Gastroesophageal sphincter (tissue), 4 donors: Measurements from ENCODE around the gene CDC42BPA. TPM values are rescaled to one million over a fixed set of nuclear protein-coding genes. Genes with fewer than 3 reads are reported as not detected.
"Not testable (repeated sequence)": the region's sequence is repeated elsewhere in the genome, so short reads cannot be mapped to it uniquely, and the experiment has no call there.

Source experiments
- ATAC-seq: fragments of 150-250 bp; one replicate; pipeline ENCODE4 v1.9.1; 2016; ENCODE audit warnings: mild to moderate bottlenecking, moderate library complexity
- H3K27ac ChIP-seq, 4 donors: fragments of 200-600 bp; sonication (generic) in 3 of 4; 1 replicate in 3 of 4; 2 replicates in 1 of 4; pipeline ENCODE4 v1.5.1; 2016 to 2019
- H3K27me3 ChIP-seq: fragments of 200-600 bp; sonication (generic); one replicate; pipeline ENCODE4 v1.5.1; 2019
- H3K36me3 ChIP-seq, 2 donors: fragments of 200-600 bp; sonication (generic); one replicate each; pipeline ENCODE4 v1.5.1; 2019; ENCODE audit warnings: control low read depth in 1 of 2
- H3K4me1 ChIP-seq, 3 donors: fragments of 200-600 bp; sonication (generic); 1 replicate in 2 of 3; 2 replicates in 1 of 3; pipeline ENCODE4 v1.5.1; 2016 to 2019; ENCODE audit warnings: control low read depth in 2 of 3
- H3K4me3 ChIP-seq, 2 donors: fragments of 200-600 bp; sonication (generic); one replicate each; pipeline ENCODE4 v1.5.1; 2019; ENCODE audit warnings: mild to moderate bottlenecking in 1 of 2, moderate library complexity in 1 of 2
- H3K9me3 ChIP-seq, 3 donors: fragments of 200-600 bp; sonication (generic); one replicate each; pipeline ENCODE4 v1.5.1; 2017 to 2019; ENCODE audit warnings: control low read depth in 2 of 3
- CTCF ChIP-seq, 4 experiments: fragments of 200-600 bp in 2 of 4; fragments of 450-650 bp in 2 of 4; sonication (generic) in 1 of 4; IDR thresholded peaks; one replicate each; pipeline ENCODE4 v1.5.1; 2017 to 2019; ENCODE audit warnings: antibody characterized with exemption in 4 of 4, mild to moderate bottlenecking in 2 of 4, moderate library complexity in 2 of 4
- EP300 ChIP-seq: sonication (generic); formaldehyde crosslinking; IDR thresholded peaks from one replicate; pipeline ENCODE4 v1.6.1; 2017; ENCODE audit warnings: antibody characterized with exemption, mild to moderate bottlenecking
- POLR2A ChIP-seq, 2 donors: fragments of 450-650 bp; IDR thresholded peaks; one replicate each; pipeline ENCODE4 v1.6.1; 2017; ENCODE audit warnings: antibody characterized with exemption in 2 of 2, mild to moderate bottlenecking in 2 of 2, moderate library complexity in 1 of 2
- POLR2AphosphoS5 ChIP-seq: sonication (generic); formaldehyde crosslinking; IDR thresholded peaks from one replicate; pipeline ENCODE4 v1.6.1; 2017; ENCODE audit warnings: antibody characterized with exemption
- WGBS, 2 donors: methylation state at CpG; one replicate each; pipeline ENCODE4 v1.1.5; 2018; ENCODE audit warnings: low coverage in 1 of 2; 5-methylcytosine and 5-hydroxymethylcytosine counted together
- total RNA-seq, 4 donors: library from RNA; depleted of rRNA; stranded (reverse); fragments of >200 nt; gene quantifications; one replicate each; pipeline ENCODE4 v1.1.0, GENCODE V29; 2016

The CDC42BPA gene
- total RNA-seq, 4 donors from 2014 or later: 60.7 to 92.1 (median 74.1) TPM

- 97 to 98% methylated on average over 4 of the region's 6 CpGs for WGBS, 2 donors
- no peak for ATAC-seq
- Histone ChIP-seq H3K4me3 (no peak overlapping the region), H3K4me1 (peaks cover 0 to 46% (median 2%) of the 10 kb centered on the region in 3 donors), H3K27ac (no peak overlapping the region), H3K9me3 (no peaks in the 10 kb centered on the region), H3K27me3 (no peaks in the 10 kb centered on the region), H3K36me3 (peaks cover 0 to 8% of the 10 kb centered on the region in 2 donors)
- no peak for TF ChIP-seq POLR2AphosphoS5
- TF ChIP-seq CTCF (IDR thresholded peaks at IDR 0.05): no peak
- TF ChIP-seq EP300: no peak
- TF ChIP-seq POLR2A (IDR thresholded peaks at IDR 0.05): no peak
These were observed 361.2 kb downstream of the CDC42BPA start for GRCh38 chr1:226956942-226957713.

- not testable (repeated sequence) for ATAC-seq, H3K27me3 ChIP-seq, H3K9me3 ChIP-seq, H3K36me3 ChIP-seq, H3K27ac ChIP-seq, H3K4me3 ChIP-seq
- WGBS, 2 donors: 92 to 95% methylated on average over 2 of the region's 2 CpGs
- H3K4me1 ChIP-seq: peaks cover 0 to 50% (median 2%) of the 10 kb centered on the region in 3 donors
These were observed 362.4 kb downstream of the CDC42BPA start for GRCh38 chr1:226955857-226956256.

- no peak for ATAC-seq
- Histone ChIP-seq H3K27me3 (no peaks in the 10 kb centered on the region), H3K27ac (no peak overlapping the region), H3K4me3 (no peak overlapping the region), H3K4me1 (peaks cover 0 to 61% (median 2%) of the 10 kb centered on the region in 3 donors), H3K36me3 (peaks cover 0 to 6% of the 10 kb centered on the region in 2 donors), H3K9me3 (no peaks in the 10 kb centered on the region)
- TF ChIP-seq POLR2A (IDR thresholded peaks at IDR 0.05): no peak
- no peak for TF ChIP-seq POLR2AphosphoS5
- no peak for TF ChIP-seq CTCF (IDR thresholded peaks at IDR 0.05)
- TF ChIP-seq EP300: no peak
- WGBS, 2 donors: 96% methylated on average over 3 of the region's 4 CpGs; no CpG with 5 or more reads in 1 of the 2 donors
These were observed 363.5 kb downstream of the CDC42BPA start for GRCh38 chr1:226954777-226955176.

GRCh38 chr1:226954337-226954736 lies 364.0 kb downstream of the CDC42BPA start:
- TF ChIP-seq CTCF (IDR thresholded peaks at IDR 0.05): no peak
- TF ChIP-seq EP300: no peak
- no peak for TF ChIP-seq POLR2A (IDR thresholded peaks at IDR 0.05)
- TF ChIP-seq POLR2AphosphoS5: no peak
- H3K27ac ChIP-seq: no peak overlapping the region
- no peak for ATAC-seq

GRCh38 chr1:226953175-226953800 lies 365.0 kb downstream of the CDC42BPA start:
- ATAC-seq: peak; percentile 30
- H3K27ac ChIP-seq: no peak overlapping the region
- peaks cover 0 to 57% (median 2%) of the 10 kb centered on the region in 3 donors for H3K4me1 ChIP-seq
- H3K27me3 ChIP-seq: no peaks in the 10 kb centered on the region
- H3K9me3 ChIP-seq: no peaks in the 10 kb centered on the region
- H3K36me3 ChIP-seq: peaks cover 0 to 11% of the 10 kb centered on the region in 2 donors
- H3K4me3 ChIP-seq: no peak overlapping the region
- WGBS, 2 donors: 88 to 97% methylated on average over 4 to 6 of the region's 11 CpGs
- TF ChIP-seq POLR2A (IDR thresholded peaks at IDR 0.05) (no peak), POLR2AphosphoS5 (peak; percentile 62)

More at GRCh38 chr1:226954337-226954736, 364.0 kb downstream of the CDC42BPA start:
- H3K4me1 ChIP-seq: peaks cover 0 to 62% (median 2%) of the 10 kb centered on the region in 3 donors
- H3K27me3 ChIP-seq: no peaks in the 10 kb centered on the region
- no peak overlapping the region for H3K4me3 ChIP-seq
- H3K36me3 ChIP-seq: peaks cover 0 to 10% of the 10 kb centered on the region in 2 donors
- H3K9me3 ChIP-seq: no peaks in the 10 kb centered on the region
- 100% methylated on average over 2 of the region's 6 CpGs; no CpG with 5 or more reads in 1 of the 2 donors for whole genome bisulfite sequencing, 2 donors

GRCh38 chr1:226952118-226952441 lies 366.2 kb downstream of the CDC42BPA start:
- ATAC-seq: no peak
- Histone ChIP-seq H3K36me3 (peaks cover 0 to 11% of the 10 kb centered on the region in 2 donors), H3K9me3 (peaks cover 0 to 4% (median 0%) of the 10 kb centered on the region in 3 donors), H3K4me3 (no peak overlapping the region), H3K27ac (no peak overlapping the region), H3K27me3 (no peaks in the 10 kb centered on the region), H3K4me1 (peaks cover 0 to 58% (median 2%) of the 10 kb centered on the region in 3 donors)
- WGBS, 2 donors: 86 to 96% methylated on average over 2 to 3 of the region's 3 CpGs
- TF ChIP-seq POLR2AphosphoS5: no peak
- TF ChIP-seq POLR2A (IDR thresholded peaks at IDR 0.05): no peak
- no peak for TF ChIP-seq EP300
